ENCODE results near the gene KCNIP4.

Gene KCNIP4

DNA sequence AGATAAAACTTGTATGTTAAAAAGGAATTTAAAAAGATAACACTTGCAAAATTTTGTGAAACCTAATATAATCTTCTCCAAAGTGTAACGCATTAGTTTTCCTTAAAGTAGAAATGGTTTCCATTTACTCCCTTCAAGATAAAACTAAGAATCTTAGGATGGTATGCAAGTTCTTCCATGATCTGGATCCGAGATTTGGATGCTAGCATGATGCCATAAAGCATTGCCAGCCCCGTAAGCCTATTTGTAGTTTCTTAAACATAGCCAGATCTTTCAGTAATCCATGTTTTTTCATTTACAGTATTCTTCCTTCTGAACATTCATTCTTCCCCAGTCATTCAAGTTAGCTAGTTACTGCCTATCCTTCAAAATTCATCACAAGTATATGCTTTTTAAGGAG is 572.4 kb downstream of the KCNIP4 start:
- TF ChIP-seq, protein P1, sequence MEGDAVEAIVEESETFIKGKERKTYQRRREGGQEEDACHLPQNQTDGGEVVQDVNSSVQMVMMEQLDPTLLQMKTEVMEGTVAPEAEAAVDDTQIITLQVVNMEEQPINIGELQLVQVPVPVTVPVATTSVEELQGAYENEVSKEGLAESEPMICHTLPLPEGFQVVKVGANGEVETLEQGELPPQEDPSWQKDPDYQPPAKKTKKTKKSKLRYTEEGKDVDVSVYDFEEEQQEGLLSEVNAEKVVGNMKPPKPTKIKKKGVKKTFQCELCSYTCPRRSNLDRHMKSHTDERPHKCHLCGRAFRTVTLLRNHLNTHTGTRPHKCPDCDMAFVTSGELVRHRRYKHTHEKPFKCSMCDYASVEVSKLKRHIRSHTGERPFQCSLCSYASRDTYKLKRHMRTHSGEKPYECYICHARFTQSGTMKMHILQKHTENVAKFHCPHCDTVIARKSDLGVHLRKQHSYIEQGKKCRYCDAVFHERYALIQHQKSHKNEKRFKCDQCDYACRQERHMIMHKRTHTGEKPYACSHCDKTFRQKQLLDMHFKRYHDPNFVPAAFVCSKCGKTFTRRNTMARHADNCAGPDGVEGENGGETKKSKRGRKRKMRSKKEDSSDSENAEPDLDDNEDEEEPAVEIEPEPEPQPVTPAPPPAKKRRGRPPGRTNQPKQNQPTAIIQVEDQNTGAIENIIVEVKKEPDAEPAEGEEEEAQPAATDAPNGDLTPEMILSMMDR (IDR thresholded peaks at IDR 0.05), result no peak

DNA sequence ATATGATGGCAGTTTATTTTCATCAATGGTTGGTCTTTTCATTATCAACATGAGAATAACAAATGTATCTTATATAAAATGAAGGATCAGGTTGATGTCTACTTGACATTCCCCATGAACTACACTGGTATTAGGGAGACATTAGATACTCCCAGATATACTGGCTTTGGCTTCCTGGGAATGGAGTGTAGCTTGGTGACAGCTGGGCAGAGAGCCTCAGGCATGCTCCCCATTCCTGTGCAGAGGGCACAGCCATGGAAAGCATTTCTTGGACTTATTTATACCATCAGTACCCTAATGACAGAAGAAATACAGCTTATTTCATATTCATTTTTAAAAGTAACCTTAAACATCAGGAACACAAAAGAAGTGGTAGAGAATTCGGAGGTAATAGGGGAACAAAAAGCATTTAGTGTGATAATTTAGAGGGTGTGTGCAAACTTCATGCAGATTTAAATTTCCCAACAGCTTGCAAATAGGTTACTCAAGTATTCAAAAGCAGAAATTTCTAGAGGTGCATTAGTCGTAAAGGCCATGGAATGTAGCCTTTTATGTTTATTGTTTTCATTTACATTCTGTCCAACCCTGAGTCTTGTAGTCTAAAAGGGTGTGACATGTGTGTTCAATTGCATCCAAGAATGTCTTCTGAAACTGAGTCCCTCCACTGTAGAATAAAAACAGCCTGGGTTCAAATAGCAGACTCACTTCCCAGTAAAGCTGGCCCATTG is 573.8 kb downstream of the KCNIP4 start:
- TF ChIP-seq, protein P1 (IDR thresholded peaks at IDR 0.05), result no peak

DNA sequence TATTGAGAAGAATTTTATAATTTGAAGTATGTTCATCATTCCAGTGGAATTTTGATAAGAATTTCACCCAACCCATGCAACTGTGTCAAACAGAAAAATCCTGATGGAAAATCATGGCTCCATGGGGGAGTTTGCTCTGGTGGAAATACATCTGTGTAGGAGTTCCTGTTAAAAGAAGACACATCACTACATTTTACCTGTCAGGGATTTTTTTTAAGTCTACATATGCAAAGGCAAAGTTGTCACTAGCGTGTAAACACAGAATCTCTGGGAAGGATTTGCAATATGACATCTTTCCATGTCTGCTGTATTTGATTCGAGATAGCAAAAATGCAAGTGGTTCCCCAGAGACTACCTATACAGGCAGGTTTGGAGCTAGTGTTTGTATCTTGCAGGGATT is 581.0 kb downstream of the KCNIP4 start:
- TF ChIP-seq, protein P1 (IDR thresholded peaks at IDR 0.05), result no peak

DNA sequence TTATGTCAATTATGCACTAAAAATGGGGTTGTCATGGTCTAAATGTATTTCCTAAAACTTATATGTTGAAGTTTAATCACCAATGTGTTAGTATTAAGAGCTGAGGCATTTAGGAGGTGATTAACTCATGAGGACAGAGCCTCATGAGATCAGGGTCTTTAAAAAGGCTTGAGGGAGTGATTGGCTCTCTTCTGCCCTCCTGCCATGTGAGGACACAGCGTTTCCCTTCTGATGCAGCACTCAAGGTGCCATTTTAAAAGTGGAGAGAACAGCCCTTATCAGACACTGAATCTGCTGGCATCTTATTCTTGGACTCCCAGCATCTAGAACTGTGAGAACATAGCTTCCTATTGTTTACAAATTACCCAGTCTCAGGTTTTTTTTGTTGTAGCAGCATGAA is 581.7 kb downstream of the KCNIP4 start:
- TF ChIP-seq, protein P1 (IDR thresholded peaks at IDR 0.05), result no peak

DNA sequence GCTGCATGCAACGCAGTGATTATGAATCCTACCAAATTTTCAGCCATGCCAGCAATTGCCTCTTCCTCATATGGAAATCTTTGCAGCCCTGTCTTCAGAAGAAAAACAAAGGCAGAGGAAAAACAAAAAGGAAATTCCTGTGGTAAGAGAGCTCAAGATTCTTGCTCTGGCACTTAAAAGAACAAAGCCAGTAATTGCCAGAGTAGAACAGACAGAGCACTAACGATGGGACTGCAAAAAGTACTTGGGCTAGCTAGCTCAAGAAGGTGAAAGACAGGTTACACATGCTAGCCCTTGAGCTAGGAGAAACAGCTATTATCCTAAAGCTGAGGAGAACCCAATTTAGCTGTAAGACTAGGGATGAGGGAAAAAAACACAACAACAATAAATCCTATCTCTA is 582.3 kb downstream of the KCNIP4 start:
- TF ChIP-seq, protein P1 (IDR thresholded peaks at IDR 0.05), result no peak

DNA sequence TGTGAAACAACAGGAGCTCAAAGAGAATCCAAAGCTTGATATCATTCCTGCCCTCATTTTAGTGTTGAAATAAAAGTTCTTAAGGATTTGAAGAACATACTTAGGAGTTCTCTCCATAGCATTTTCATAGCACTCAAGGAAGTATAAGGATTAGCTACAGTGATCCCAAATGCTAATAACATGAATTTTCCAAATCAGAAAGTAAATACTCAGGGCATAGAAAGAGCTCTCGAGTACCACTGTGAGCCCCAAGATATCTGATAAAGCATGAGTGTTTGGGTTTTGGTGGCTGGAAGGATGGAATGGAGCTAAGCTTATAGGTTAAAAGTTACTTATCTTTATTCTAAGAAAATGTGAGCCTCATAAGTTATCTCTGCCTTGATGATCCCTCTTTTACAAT is 584.9 kb downstream of the KCNIP4 start:
- TF ChIP-seq, protein P1 (IDR thresholded peaks at IDR 0.05), result no peak

DNA sequence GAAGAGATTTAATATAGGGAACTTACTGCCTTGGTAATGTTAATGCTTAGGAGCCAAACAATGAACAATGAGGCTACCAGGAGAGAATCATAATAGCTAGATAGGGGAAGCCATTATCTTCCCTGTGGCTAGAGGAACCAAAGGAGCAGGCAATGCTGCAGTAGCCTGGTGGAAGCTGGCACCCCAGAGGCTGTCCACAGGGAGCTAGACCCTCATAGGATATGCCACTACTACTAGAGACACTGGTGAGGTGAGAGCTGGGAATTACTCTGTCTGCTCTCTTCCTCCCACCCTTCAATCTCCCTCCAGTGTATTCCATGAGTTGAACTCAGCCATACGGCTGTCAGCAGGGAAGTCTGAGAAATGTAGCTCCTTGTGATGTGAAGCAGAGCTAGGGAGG is 601.4 kb downstream of the KCNIP4 start:
- TF ChIP-seq, protein P1 (IDR thresholded peaks at IDR 0.05), result no peak
